CD4-positive, alpha-beta T cell treated with Interleukin-15 for 1 hour (primary cell): ENCODE measurements around the gene SPOP.
"Not testable (repeated sequence)": the region's sequence is repeated elsewhere in the genome, so short reads cannot be mapped to it uniquely, and the experiment has no call there.

Source experiments
- DNase-seq: peaks from one replicate; pipeline ENCODE4 v3.0.0-alpha.2; 2020

The SPOP gene

GRCh38 chr17:49646391-49647255 is 31.3 kb downstream of the SPOP start:
- no peak for DNase-seq

- not testable (repeated sequence) for DNase-seq
Measured at GRCh38 chr17:49646056-49646390, 31.9 kb downstream of the SPOP start.

GRCh38 chr17:49645654-49646053 is 32.2 kb downstream of the SPOP start:
- DNase-seq: no peak

- no peak for DNase-seq
Measured at GRCh38 chr17:49640556-49640955, 37.3 kb downstream of the SPOP start.

- no peak for DNase-seq
Measured at GRCh38 chr17:49638818-49639217, 39.1 kb downstream of the SPOP start.

- DNase-seq: no peak
Measured at GRCh38 chr17:49637739-49638138, 40.2 kb downstream of the SPOP start.

- DNase-seq: no peak
Measured at GRCh38 chr17:49637050-49637449, 40.8 kb downstream of the SPOP start.

- no peak for DNase-seq
Measured at GRCh38 chr17:49635121-49635520, 42.8 kb downstream of the SPOP start.

GRCh38 chr17:49634485-49634860 is 43.4 kb downstream of the SPOP start:
- DNase-seq: no peak

GRCh38 chr17:49633762-49634484 is 44.0 kb downstream of the SPOP start:
- no peak for DNase-seq

- no peak for DNase-seq
Measured at GRCh38 chr17:49633250-49633649, 44.6 kb downstream of the SPOP start.

- DNase-seq: no peak
Measured at GRCh38 chr17:49632201-49632600, 45.7 kb downstream of the SPOP start.

- DNase-seq: no peak
Measured at GRCh38 chr17:49631496-49631895, 46.4 kb downstream of the SPOP start.

- DNase-seq: no peak
Measured at GRCh38 chr17:49630113-49630900, 47.6 kb downstream of the SPOP start.

GRCh38 chr17:49629447-49629846 is 48.5 kb downstream of the SPOP start:
- no peak for DNase-seq

GRCh38 chr17:49624896-49625295 is 53.0 kb downstream of the SPOP start:
- no peak for DNase-seq

- DNase-seq: no peak
Measured at GRCh38 chr17:49621946-49622529, 55.9 kb downstream of the SPOP start.

GRCh38 chr17:49621420-49621819 is 56.5 kb downstream of the SPOP start:
- no peak for DNase-seq

- DNase-seq: no peak
Measured at GRCh38 chr17:49618028-49618611, 59.8 kb downstream of the SPOP start.

- no peak for DNase-seq
Measured at GRCh38 chr17:49616601-49617131, 61.2 kb downstream of the SPOP start.

- DNase-seq: no peak
Measured at GRCh38 chr17:49616086-49616485, 61.8 kb downstream of the SPOP start.

GRCh38 chr17:49613182-49613800 is 64.6 kb downstream of the SPOP start:
- DNase-seq: no peak
